Measurements from ENCODE around the gene ZNF771. TPM values are rescaled to one million over a fixed set of nuclear protein-coding genes. Genes with fewer than 3 reads are reported as not detected.
"Not testable (repeated sequence)": the region's sequence is repeated elsewhere in the genome, so short reads cannot be mapped to it uniquely, and the experiment has no call there.

The ZNF771 gene
- total RNA-seq, 4 donors from 2014 or later, result 3.7 to 15.1 (median 7.0) TPM

DNA sequence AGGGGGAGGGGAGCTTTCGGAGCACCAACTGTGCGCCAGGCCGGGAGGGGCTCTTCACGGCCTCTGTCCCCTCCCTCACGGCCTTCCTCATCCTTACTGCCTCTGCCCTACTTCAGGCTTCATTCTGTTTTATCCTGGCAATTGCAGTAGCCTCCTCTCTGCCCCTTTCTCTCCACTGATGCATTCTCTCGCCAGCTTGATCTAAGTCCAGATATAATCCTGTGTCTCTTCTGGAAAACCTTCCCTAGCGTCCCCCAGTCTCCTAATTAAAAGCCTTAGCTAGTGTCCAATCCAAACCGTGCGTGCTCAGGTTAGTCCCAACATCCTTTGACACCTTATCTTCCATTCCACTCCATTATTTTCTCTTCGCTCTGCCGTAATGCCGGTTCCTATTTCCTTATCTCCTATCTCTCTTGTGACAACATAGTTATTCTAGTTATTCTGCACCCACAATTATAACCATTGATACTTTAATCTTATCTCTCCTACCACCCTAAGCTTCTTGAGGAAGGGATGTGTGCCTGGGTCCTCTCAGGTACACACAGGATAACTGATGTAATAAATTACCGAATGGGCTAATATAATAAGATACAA is 11.3 kb upstream of the ZNF771 start:
- Histone ChIP-seq H3K4me1 (peaks cover 5 to 62% (median 24%) of the 10 kb centered on the region in 3 donors), H3K4me3 (peak overlapping the region; percentile 76 to 96 (median 83)), H3K36me3 (peaks cover 0 to 18% (median 0%) of the 10 kb centered on the region in 3 donors), H3K27ac (peak overlapping the region; percentile 74 to 86 (median 82)), H3K9me3 (no peaks in the 10 kb centered on the region), H3K27me3 (no peaks in the 10 kb centered on the region)
- intact Hi-C loops (cut with DNase I), result no loop called here
- TF ChIP-seq, protein P1, sequence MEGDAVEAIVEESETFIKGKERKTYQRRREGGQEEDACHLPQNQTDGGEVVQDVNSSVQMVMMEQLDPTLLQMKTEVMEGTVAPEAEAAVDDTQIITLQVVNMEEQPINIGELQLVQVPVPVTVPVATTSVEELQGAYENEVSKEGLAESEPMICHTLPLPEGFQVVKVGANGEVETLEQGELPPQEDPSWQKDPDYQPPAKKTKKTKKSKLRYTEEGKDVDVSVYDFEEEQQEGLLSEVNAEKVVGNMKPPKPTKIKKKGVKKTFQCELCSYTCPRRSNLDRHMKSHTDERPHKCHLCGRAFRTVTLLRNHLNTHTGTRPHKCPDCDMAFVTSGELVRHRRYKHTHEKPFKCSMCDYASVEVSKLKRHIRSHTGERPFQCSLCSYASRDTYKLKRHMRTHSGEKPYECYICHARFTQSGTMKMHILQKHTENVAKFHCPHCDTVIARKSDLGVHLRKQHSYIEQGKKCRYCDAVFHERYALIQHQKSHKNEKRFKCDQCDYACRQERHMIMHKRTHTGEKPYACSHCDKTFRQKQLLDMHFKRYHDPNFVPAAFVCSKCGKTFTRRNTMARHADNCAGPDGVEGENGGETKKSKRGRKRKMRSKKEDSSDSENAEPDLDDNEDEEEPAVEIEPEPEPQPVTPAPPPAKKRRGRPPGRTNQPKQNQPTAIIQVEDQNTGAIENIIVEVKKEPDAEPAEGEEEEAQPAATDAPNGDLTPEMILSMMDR (IDR thresholded peaks at IDR 0.05), result no peak
- no peak for TF ChIP-seq POLR2A (IDR thresholded peaks at IDR 0.05)
- 13 to 14% methylated on average over 13 of the region's 13 CpGs for WGBS, 2 donors
- DNase-seq, result no peak

- intact Hi-C loops (cut with DNase I); H3K27me3 ChIP-seq; H3K27ac ChIP-seq; H3K9me3 ChIP-seq; DNase-seq; H3K4me3 ChIP-seq: not testable (repeated sequence)
- Histone ChIP-seq H3K4me1 (peaks cover 5 to 64% (median 26%) of the 10 kb centered on the region in 3 donors), H3K36me3 (peaks cover 0 to 18% (median 0%) of the 10 kb centered on the region in 3 donors)
- 70 to 72% methylated on average over 4 of the region's 4 CpGs for WGBS, 2 donors
Measured at GRCh38 chr16:30396627-30397026, 10.8 kb upstream of the ZNF771 start.

GRCh38 chr16:30397056-30397455 is 10.3 kb upstream of the ZNF771 start:
- H3K27ac ChIP-seq, result no peak overlapping the region
- H3K9me3 ChIP-seq, result no peaks in the 10 kb centered on the region
- peaks cover 5 to 64% (median 26%) of the 10 kb centered on the region in 3 donors for H3K4me1 ChIP-seq
- 75 to 89% methylated on average over 3 to 4 of the region's 4 CpGs for WGBS, 2 donors
- peaks cover 0 to 18% (median 0%) of the 10 kb centered on the region in 3 donors for H3K36me3 ChIP-seq
- TF ChIP-seq POLR2A (IDR thresholded peaks at IDR 0.05), result no peak
- TF ChIP-seq, protein P1 (IDR thresholded peaks at IDR 0.05), result no peak
- no peaks in the 10 kb centered on the region for H3K27me3 ChIP-seq
- DNase-seq, result no peak
- intact Hi-C loops (cut with DNase I), result no loop called here
- no peak overlapping the region for H3K4me3 ChIP-seq

- Histone ChIP-seq H3K27me3 (no peaks in the 10 kb centered on the region), H3K4me3 (no peak overlapping the region), H3K36me3 (peaks cover 0 to 18% (median 0%) of the 10 kb centered on the region in 3 donors), H3K4me1 (peaks cover 5 to 64% (median 26%) of the 10 kb centered on the region in 3 donors), H3K9me3 (no peaks in the 10 kb centered on the region), H3K27ac (no peak overlapping the region)
- DNase-seq, result no peak
- intact Hi-C loops (cut with DNase I), result no loop called here
- 90 to 91% methylated on average over 3 to 24 of the region's 42 CpGs for WGBS, 2 donors
- TF ChIP-seq, protein P1 (IDR thresholded peaks at IDR 0.05), result no peak
- TF ChIP-seq POLR2A (IDR thresholded peaks at IDR 0.05), result no peak
Measured at GRCh38 chr16:30397776-30398660, 9.4 kb upstream of the ZNF771 start.

- Histone ChIP-seq H3K4me3 (no peak overlapping the region), H3K9me3 (no peaks in the 10 kb centered on the region), H3K27ac (peak overlapping the region; percentile 83 to 90 (median 87)), H3K27me3 (no peaks in the 10 kb centered on the region), H3K4me1 (peaks cover 5 to 64% (median 26%) of the 10 kb centered on the region in 3 donors), H3K36me3 (peaks cover 0 to 18% (median 0%) of the 10 kb centered on the region in 3 donors)
- 77 to 83% methylated on average over 7 to 13 of the region's 23 CpGs for WGBS, 2 donors
- DNase-seq, result no peak
- intact Hi-C loops (cut with DNase I), result no loop called here
- TF ChIP-seq, protein P1 (IDR thresholded peaks at IDR 0.05), result no peak
- TF ChIP-seq POLR2A (IDR thresholded peaks at IDR 0.05), result no peak
Measured at GRCh38 chr16:30398661-30399434, 8.6 kb upstream of the ZNF771 start.

All from esophagus squamous epithelium (tissue), 5 donors.